Neural progenitor cell (in vitro differentiated cells): ENCODE data around the gene WDR31. TPM values are rescaled to one million over a fixed set of nuclear protein-coding genes. Genes with fewer than 3 reads are reported as not detected.

Experiments used
- DNase-seq: peaks from one replicate; pipeline ENCODE4 v3.0.0-alpha.2; 2016; ENCODE audit warnings: low spot score
- H2AFZ ChIP-seq: fragments of 200-600 bp; sonication (generic); replicated peaks from 2 replicates; pipeline ENCODE4 v1.6.1; 2016; ENCODE audit warnings: antibody characterized with exemption
- H3F3A ChIP-seq: fragments of 200-600 bp; sonication (generic); 2 replicates; pipeline ENCODE4 v1.6.1; 2016; ENCODE audit warnings: antibody characterized with exemption, low read depth
- H3K27ac ChIP-seq: fragments of 200-600 bp; sonication (generic); 2 replicates; pipeline ENCODE4 v1.5.1; 2016; ENCODE audit warnings: mild to moderate bottlenecking
- H3K27me3 ChIP-seq: fragments of 200-600 bp; sonication (generic); 2 replicates; pipeline ENCODE4 v1.6.1; 2016; ENCODE audit warnings: mild to moderate bottlenecking, moderate library complexity
- H3K36me3 ChIP-seq: fragments of 200-600 bp; sonication (generic); 2 replicates; pipeline ENCODE4 v1.5.1; 2016
- H3K4me1 ChIP-seq: fragments of 200-600 bp; sonication (generic); 2 replicates; pipeline ENCODE4 v1.6.1; 2016; ENCODE audit warnings: mixed run types
- H3K4me2 ChIP-seq: fragments of 200-600 bp; sonication (generic); 2 replicates; pipeline ENCODE4 v1.6.1; 2016
- H3K4me3 ChIP-seq: fragments of 200-600 bp; sonication (generic); 2 replicates; pipeline ENCODE4 v1.5.1; 2016
- H3K79me2 ChIP-seq: fragments of 200-600 bp; sonication (generic); 2 replicates; pipeline ENCODE4 v1.6.1; 2016; ENCODE audit warnings: low read depth
- H3K9ac ChIP-seq: fragments of 200-600 bp; sonication (generic); 2 replicates; pipeline ENCODE4 v1.6.1; 2016
- H3K9me3 ChIP-seq: fragments of 200-600 bp; sonication (generic); 2 replicates; pipeline ENCODE4 v1.5.1; 2016; ENCODE audit warnings: low read depth
- H4K20me1 ChIP-seq: fragments of 200-600 bp; sonication (generic); 2 replicates; pipeline ENCODE4 v1.6.1; 2016; ENCODE audit warnings: low read depth
- H3K27ac Mint-ChIP-seq: 3 replicates; pipeline ENCODE4 v1.8.0; 2021; ENCODE audit warnings: mixed read lengths
- H3K27me3 Mint-ChIP-seq: 2 replicates; pipeline ENCODE4 v1.8.0; 2022; ENCODE audit warnings: low read depth, mild to moderate bottlenecking, inconsistent platforms, moderate library complexity, mixed read lengths; ENCODE audit not compliant: insufficient read depth
- H3K36me3 Mint-ChIP-seq: 3 replicates; pipeline ENCODE4 v1.8.0; 2021; ENCODE audit warnings: mixed read lengths
- H3K4me1 Mint-ChIP-seq: 3 replicates; pipeline ENCODE4 v1.8.0; 2021; ENCODE audit warnings: mixed read lengths
- H3K4me3 Mint-ChIP-seq: 3 replicates; pipeline ENCODE4 v1.8.0; 2021; ENCODE audit warnings: mild to moderate bottlenecking, moderate library complexity, mixed read lengths
- H3K9me3 Mint-ChIP-seq: 3 replicates; pipeline ENCODE4 v1.8.0; 2020; ENCODE audit warnings: mixed read lengths
- EZH2 ChIP-seq: fragments of 200-600 bp; sonication (generic); IDR thresholded peaks from 2 replicates; pipeline ENCODE4 v1.6.1; 2017; ENCODE audit warnings: antibody characterized with exemption, mild to moderate bottlenecking, moderate library complexity
- EZH2phosphoT487 ChIP-seq: fragments of 200-600 bp; sonication (generic); IDR thresholded peaks from 2 replicates; pipeline ENCODE4 v1.6.1; 2017; ENCODE audit warnings: antibody characterized with exemption
- total RNA-seq: library from RNA; depleted of rRNA; stranded (reverse); fragments of >200 nt; gene quantifications from 2 replicates; pipeline ENCODE4 v1.2.3, GENCODE V29; 2015; ENCODE audit warnings: low replicate concordance
- TF ChIP-seq, protein P1 (sequence below): fragments of 200-600 bp; sonication (generic); IDR thresholded peaks from 2 replicates; pipeline ENCODE4 v1.5.1; 2017; ENCODE audit warnings: antibody characterized with exemption, mild to moderate bottlenecking

The WDR31 gene
- total RNA-seq, 1 donor from 2014 or later, result 3.2 TPM

- peaks cover 2% of the 10 kb centered on the region for H3K27me3 Mint-ChIP-seq
- H3K4me1 ChIP-seq, result peaks cover 14% of the 10 kb centered on the region
- no peaks in the 10 kb centered on the region for H3K27me3 ChIP-seq
- no peak for DNase-seq
- H3K36me3 ChIP-seq, result no peaks in the 10 kb centered on the region
- H3F3A ChIP-seq, result no peaks in the 10 kb centered on the region
- no peaks in the 10 kb centered on the region for H3K79me2 ChIP-seq
- no peaks in the 10 kb centered on the region for H3K36me3 Mint-ChIP-seq
- no peak overlapping the region for H3K4me2 ChIP-seq
- no peaks in the 10 kb centered on the region for H3K9me3 ChIP-seq
- TF ChIP-seq EZH2 (no peak), EZH2phosphoT487 (no peak)
- TF ChIP-seq, protein P1, sequence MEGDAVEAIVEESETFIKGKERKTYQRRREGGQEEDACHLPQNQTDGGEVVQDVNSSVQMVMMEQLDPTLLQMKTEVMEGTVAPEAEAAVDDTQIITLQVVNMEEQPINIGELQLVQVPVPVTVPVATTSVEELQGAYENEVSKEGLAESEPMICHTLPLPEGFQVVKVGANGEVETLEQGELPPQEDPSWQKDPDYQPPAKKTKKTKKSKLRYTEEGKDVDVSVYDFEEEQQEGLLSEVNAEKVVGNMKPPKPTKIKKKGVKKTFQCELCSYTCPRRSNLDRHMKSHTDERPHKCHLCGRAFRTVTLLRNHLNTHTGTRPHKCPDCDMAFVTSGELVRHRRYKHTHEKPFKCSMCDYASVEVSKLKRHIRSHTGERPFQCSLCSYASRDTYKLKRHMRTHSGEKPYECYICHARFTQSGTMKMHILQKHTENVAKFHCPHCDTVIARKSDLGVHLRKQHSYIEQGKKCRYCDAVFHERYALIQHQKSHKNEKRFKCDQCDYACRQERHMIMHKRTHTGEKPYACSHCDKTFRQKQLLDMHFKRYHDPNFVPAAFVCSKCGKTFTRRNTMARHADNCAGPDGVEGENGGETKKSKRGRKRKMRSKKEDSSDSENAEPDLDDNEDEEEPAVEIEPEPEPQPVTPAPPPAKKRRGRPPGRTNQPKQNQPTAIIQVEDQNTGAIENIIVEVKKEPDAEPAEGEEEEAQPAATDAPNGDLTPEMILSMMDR, result no peak
- H3K4me1 Mint-ChIP-seq, result no peaks in the 10 kb centered on the region
- no peak overlapping the region for H3K4me3 ChIP-seq
- H2AFZ ChIP-seq, result no peak overlapping the region
- no peak overlapping the region for H3K27ac Mint-ChIP-seq
- no peak overlapping the region for H3K27ac ChIP-seq
- H3K9ac ChIP-seq, result no peak overlapping the region
- no peaks in the 10 kb centered on the region for H4K20me1 ChIP-seq
- no peak overlapping the region for H3K4me3 Mint-ChIP-seq
- H3K9me3 Mint-ChIP-seq, result no peaks in the 10 kb centered on the region
Measured at GRCh38 chr9:113331780-113332179, 8.3 kb downstream of the WDR31 start.

GRCh38 chr9:113328045-113328782 is 11.9 kb downstream of the WDR31 start:
- H3K4me1 ChIP-seq, result no peaks in the 10 kb centered on the region
- H3K36me3 ChIP-seq, result no peaks in the 10 kb centered on the region

GRCh38 chr9:113326230-113326629 is 13.8 kb downstream of the WDR31 start:
- H3K27me3 ChIP-seq, result no peaks in the 10 kb centered on the region
- no peaks in the 10 kb centered on the region for H3K36me3 ChIP-seq
- no peaks in the 10 kb centered on the region for H3F3A ChIP-seq
- TF ChIP-seq, protein P1, result no peak
- TF ChIP-seq EZH2phosphoT487, result no peak
- no peak for TF ChIP-seq EZH2
- H3K36me3 Mint-ChIP-seq, result no peaks in the 10 kb centered on the region
- H3K4me1 Mint-ChIP-seq, result no peaks in the 10 kb centered on the region
- H2AFZ ChIP-seq, result no peak overlapping the region
- H3K27me3 Mint-ChIP-seq, result no peaks in the 10 kb centered on the region
- no peaks in the 10 kb centered on the region for H3K4me1 ChIP-seq
- H3K79me2 ChIP-seq, result no peaks in the 10 kb centered on the region
- H3K4me2 ChIP-seq, result no peak overlapping the region
- no peak overlapping the region for H3K4me3 ChIP-seq
- H3K9me3 ChIP-seq, result no peaks in the 10 kb centered on the region
- no peak overlapping the region for H3K27ac ChIP-seq
- H3K9ac ChIP-seq, result no peak overlapping the region
- H4K20me1 ChIP-seq, result no peaks in the 10 kb centered on the region
- no peaks in the 10 kb centered on the region for H3K9me3 Mint-ChIP-seq
- H3K4me3 Mint-ChIP-seq, result no peak overlapping the region
- H3K27ac Mint-ChIP-seq, result no peak overlapping the region
- no peak for DNase-seq

More at GRCh38 chr9:113328045-113328782, 11.9 kb downstream of the WDR31 start:
- Mint-ChIP-seq H3K36me3 (no peaks in the 10 kb centered on the region), H3K9me3 (no peaks in the 10 kb centered on the region), H3K4me1 (no peaks in the 10 kb centered on the region), H3K27me3 (no peaks in the 10 kb centered on the region), H3K4me3 (no peak overlapping the region), H3K27ac (no peak overlapping the region)
- H2AFZ ChIP-seq, result no peak overlapping the region
- H3K27ac ChIP-seq, result no peak overlapping the region
- H3F3A ChIP-seq, result no peaks in the 10 kb centered on the region
- no peak for DNase-seq
- H3K4me3 ChIP-seq, result no peak overlapping the region
- H3K9ac ChIP-seq, result no peak overlapping the region
- no peaks in the 10 kb centered on the region for H3K9me3 ChIP-seq
- H3K79me2 ChIP-seq, result no peaks in the 10 kb centered on the region
- no peaks in the 10 kb centered on the region for H3K27me3 ChIP-seq
- no peak for TF ChIP-seq EZH2
- no peak for TF ChIP-seq EZH2phosphoT487
- TF ChIP-seq, protein P1, result no peak
- H3K4me2 ChIP-seq, result no peak overlapping the region
- H4K20me1 ChIP-seq, result no peaks in the 10 kb centered on the region
